ENCODE results near the gene NUP160.
"Not testable (repeated sequence)": the region's sequence is repeated elsewhere in the genome, so short reads cannot be mapped to it uniquely, and the experiment has no call there.

NUP160 gene

GRCh38 chr11:47784785-47785381, 63.3 kb downstream of the NUP160 start:
- DNase-seq, result no peak

- no peak for DNase-seq
These were observed 65.0 kb downstream of the NUP160 start for GRCh38 chr11:47783087-47783610.

GRCh38 chr11:47778878-47779483, 69.2 kb downstream of the NUP160 start:
- no peak for DNase-seq

- no peak for DNase-seq
These were observed 72.8 kb downstream of the NUP160 start for GRCh38 chr11:47775240-47775869.

- no peak for DNase-seq
These were observed 74.3 kb downstream of the NUP160 start for GRCh38 chr11:47773882-47774281.

- not testable (repeated sequence) for DNase-seq
These were observed 78.6 kb downstream of the NUP160 start for GRCh38 chr11:47769556-47769955.

- DNase-seq, result no peak
These were observed 80.0 kb downstream of the NUP160 start for GRCh38 chr11:47768101-47768612.

GRCh38 chr11:47766509-47767227, 81.5 kb downstream of the NUP160 start:
- peak; percentile 75 for DNase-seq

- no peak for DNase-seq
These were observed 83.1 kb downstream of the NUP160 start for GRCh38 chr11:47765086-47765485.

- not testable (repeated sequence) for DNase-seq
These were observed 88.9 kb downstream of the NUP160 start for GRCh38 chr11:47759291-47759690.

- DNase-seq, result no peak
These were observed 91.9 kb downstream of the NUP160 start for GRCh38 chr11:47756208-47756607.

- no peak for DNase-seq
These were observed 97.4 kb downstream of the NUP160 start for GRCh38 chr11:47750725-47751124.

- DNase-seq, result not testable (repeated sequence)
These were observed 105.7 kb downstream of the NUP160 start for GRCh38 chr11:47742494-47742893.

- not testable (repeated sequence) for DNase-seq
These were observed 110.3 kb downstream of the NUP160 start for GRCh38 chr11:47737817-47738216.

GRCh38 chr11:47732271-47732670, 115.9 kb downstream of the NUP160 start:
- DNase-seq, result no peak

- no peak for DNase-seq
These were observed 116.7 kb downstream of the NUP160 start for GRCh38 chr11:47731475-47731874.
